Measurements from ENCODE around the gene RRAGA. TPM values are rescaled to one million over a fixed set of nuclear protein-coding genes. Genes with fewer than 3 reads are reported as not detected.
"Not testable (repeated sequence)": the region's sequence is repeated elsewhere in the genome, so short reads cannot be mapped to it uniquely, and the experiment has no call there.

The RRAGA gene
- 54.6 and 61.4 TPM in 2 replicates for total RNA-seq

GRCh38 chr9:19048966-19049916 is at the start of gene RRAGA:
Gene RRAGA (plus strand): TSS chr9:19049427. CDS start chr9:19049660, 233 bp downstream.
- no peaks in the 10 kb centered on the region for H3K36me3 ChIP-seq (ENCODE audit: control insufficient read depth, insufficient read depth, low read length)
- H3K27me3 ChIP-seq (ENCODE audit: control insufficient read depth, insufficient read depth, low read length) = no peaks in the 10 kb centered on the region
- TF ChIP-seq CTCF (IDR thresholded peaks at IDR 0.05; ENCODE audit: insufficient read depth, low read length, poor library complexity, severe bottlenecking) = peak; percentile 83
- H3K4me3 ChIP-seq (ENCODE audit: low read depth, low read length) = peak within 1 kb of the TSS; percentile 78
- DNase-seq (ENCODE audit: low read depth) = peak; percentile 87

- no peaks in the 10 kb centered on the region for H3K27me3 ChIP-seq (ENCODE audit: control insufficient read depth, insufficient read depth, low read length)
- no peak for DNase-seq (ENCODE audit: low read depth)
- no peak overlapping the region for H3K4me3 ChIP-seq (ENCODE audit: low read depth, low read length)
- TF ChIP-seq CTCF (IDR thresholded peaks at IDR 0.05; ENCODE audit: insufficient read depth, low read length, poor library complexity, severe bottlenecking) = no peak
- no peaks in the 10 kb centered on the region for H3K36me3 ChIP-seq (ENCODE audit: control insufficient read depth, insufficient read depth, low read length)
Measured at GRCh38 chr9:19000133-19000532, 49.1 kb upstream of the RRAGA start.

- Histone ChIP-seq H3K27me3 (ENCODE audit: control insufficient read depth, insufficient read depth, low read length) (no peaks in the 10 kb centered on the region), H3K4me3 (ENCODE audit: low read depth, low read length) (no peak overlapping the region), H3K36me3 (ENCODE audit: control insufficient read depth, insufficient read depth, low read length) (no peaks in the 10 kb centered on the region)
- no peak for TF ChIP-seq CTCF (IDR thresholded peaks at IDR 0.05; ENCODE audit: insufficient read depth, low read length, poor library complexity, severe bottlenecking)
- no peak for DNase-seq (ENCODE audit: low read depth)
Measured at GRCh38 chr9:19009391-19009965, 39.7 kb upstream of the RRAGA start.

GRCh38 chr9:19018201-19018600 is 31.0 kb upstream of the RRAGA start:
- Histone ChIP-seq H3K36me3 (ENCODE audit: control insufficient read depth, insufficient read depth, low read length) (no peaks in the 10 kb centered on the region), H3K27me3 (ENCODE audit: control insufficient read depth, insufficient read depth, low read length) (no peaks in the 10 kb centered on the region), H3K4me3 (ENCODE audit: low read depth, low read length) (no peak overlapping the region)
- DNase-seq (ENCODE audit: low read depth) = no peak
- no peak for TF ChIP-seq CTCF (IDR thresholded peaks at IDR 0.05; ENCODE audit: insufficient read depth, low read length, poor library complexity, severe bottlenecking)

GRCh38 chr9:19020886-19021455 is 28.3 kb upstream of the RRAGA start:
- TF ChIP-seq CTCF (IDR thresholded peaks at IDR 0.05; ENCODE audit: insufficient read depth, low read length, poor library complexity, severe bottlenecking) = no peak
- H3K27me3 ChIP-seq (ENCODE audit: control insufficient read depth, insufficient read depth, low read length) = no peaks in the 10 kb centered on the region
- H3K4me3 ChIP-seq (ENCODE audit: low read depth, low read length) = no peak overlapping the region
- no peaks in the 10 kb centered on the region for H3K36me3 ChIP-seq (ENCODE audit: control insufficient read depth, insufficient read depth, low read length)
- no peak for DNase-seq (ENCODE audit: low read depth)

- H3K27me3 ChIP-seq (ENCODE audit: control insufficient read depth, insufficient read depth, low read length); H3K4me3 ChIP-seq (ENCODE audit: low read depth, low read length); DNase-seq (ENCODE audit: low read depth); H3K36me3 ChIP-seq (ENCODE audit: control insufficient read depth, insufficient read depth, low read length): not testable (repeated sequence)
Measured at GRCh38 chr9:19021649-19022048, 27.6 kb upstream of the RRAGA start.
